DOHH2 (cell line): ENCODE results near the gene LRRN2.

Experiments used
- H3F3A ChIP-seq: fragments of 200-600 bp; sonication (generic), shearing (Covaris generic); 2 replicates; pipeline ENCODE4 v1.6.0; 2016; ENCODE audit warnings: antibody characterized with exemption, mild to moderate bottlenecking; ENCODE audit not compliant: control insufficient read depth, insufficient read depth
- H3K27ac ChIP-seq: fragments of 200-600 bp; sonication (generic); 2 replicates; pipeline ENCODE4 v1.5.1; 2014; ENCODE audit warnings: low read depth, mild to moderate bottlenecking, low read length, moderate library complexity
- H3K27me3 ChIP-seq: fragments of 200-600 bp; sonication (generic); 2 replicates; pipeline ENCODE4 v1.6.1; 2014; ENCODE audit warnings: mild to moderate bottlenecking, low read length, mixed read lengths; ENCODE audit not compliant: control insufficient read depth
- H3K36me3 ChIP-seq: fragments of 200-600 bp; sonication (generic); 2 replicates; pipeline ENCODE4 v1.6.1; 2014; ENCODE audit warnings: mild to moderate bottlenecking, low read length, moderate library complexity, mixed read lengths; ENCODE audit not compliant: control insufficient read depth
- H3K4me1 ChIP-seq: fragments of 200-600 bp; sonication (generic); 2 replicates; pipeline ENCODE4 v1.6.1; 2014; ENCODE audit warnings: mild to moderate bottlenecking, low read length, mixed read lengths; ENCODE audit not compliant: control insufficient read depth
- H3K4me2 ChIP-seq: fragments of 200-600 bp; sonication (generic); 2 replicates; pipeline ENCODE4 v1.6.0; 2014; ENCODE audit warnings: mild to moderate bottlenecking, low read length, moderate library complexity
- H3K4me3 ChIP-seq: fragments of 200-600 bp; sonication (generic); 2 replicates; pipeline ENCODE4 v1.5.1; 2014; ENCODE audit warnings: mild to moderate bottlenecking, low read length, mixed read lengths
- H3K79me2 ChIP-seq: fragments of 200-600 bp; sonication (generic); 2 replicates; pipeline ENCODE4 v1.6.1; 2014; ENCODE audit warnings: mild to moderate bottlenecking, low read length, mixed read lengths; ENCODE audit not compliant: control insufficient read depth
- H3K9me2 ChIP-seq: fragments of 200-600 bp; sonication (generic); replicated peaks from 2 replicates; pipeline ENCODE4 v1.6.1; 2014; ENCODE audit warnings: mild to moderate bottlenecking, low read length, mixed read lengths; ENCODE audit not compliant: control insufficient read depth
- H3K9me3 ChIP-seq: fragments of 200-600 bp; sonication (generic); 2 replicates; pipeline ENCODE4 v1.6.1; 2014; ENCODE audit warnings: antibody characterized with exemption, low read length, mixed read lengths; ENCODE audit not compliant: control insufficient read depth, insufficient read depth
- H4K20me1 ChIP-seq: fragments of 200-600 bp; sonication (generic); 2 replicates; pipeline ENCODE4 v1.6.0; 2014; ENCODE audit warnings: low read depth, mild to moderate bottlenecking, antibody characterized with exemption, low read length, moderate library complexity; ENCODE audit not compliant: control insufficient read depth, insufficient read depth
- EZH2phosphoT487 ChIP-seq: fragments of 200-600 bp; sonication (generic); IDR thresholded peaks from 2 replicates; pipeline ENCODE4 v1.6.1; 2017; ENCODE audit warnings: borderline replicate concordance, mild to moderate bottlenecking, antibody characterized with exemption, low read length, moderate library complexity, mixed read lengths
- TF ChIP-seq, protein P1 (sequence below): fragments of 200-600 bp; sonication (generic); IDR thresholded peaks from one replicate; pipeline ENCODE4 v1.5.1; 2014; ENCODE audit warnings: antibody characterized with exemption, mild to moderate bottlenecking, low read depth, low read length; ENCODE audit not compliant: poor library complexity, severe bottlenecking

Gene LRRN2

DNA sequence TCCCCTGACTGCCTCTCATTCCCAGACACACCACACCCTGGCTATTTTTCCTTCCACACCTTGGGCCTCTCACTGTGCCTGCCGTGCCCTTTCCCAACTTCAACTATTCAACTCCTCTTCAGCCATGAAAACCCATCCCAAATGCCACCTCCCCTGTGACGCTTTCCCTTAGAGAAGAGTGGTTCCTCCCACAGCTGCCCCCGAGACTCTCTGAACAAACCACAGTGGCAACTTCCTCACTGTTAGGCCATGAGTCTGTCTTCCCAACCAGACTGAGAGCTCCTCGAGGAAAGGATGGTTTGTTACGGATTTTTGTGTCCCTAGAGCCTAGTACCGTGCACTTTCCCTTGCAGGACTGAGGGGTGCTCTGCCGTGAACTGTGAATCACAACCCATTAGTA is 59.2 kb downstream of the LRRN2 start:
- H3K36me3 ChIP-seq, result no peaks in the 10 kb centered on the region
- H3K4me2 ChIP-seq, result no peak overlapping the region
- H4K20me1 ChIP-seq, result 0 out of 2 replicates have a peak, but pooled peaks cover under 1% of the 10 kb centered on the region
- H3K27me3 ChIP-seq, result peaks cover 21% of the 10 kb centered on the region
- no peak overlapping the region for H3K4me3 ChIP-seq
- H3K27ac ChIP-seq, result no peak overlapping the region
- no peaks in the 10 kb centered on the region for H3K9me2 ChIP-seq
- TF ChIP-seq, protein P1, sequence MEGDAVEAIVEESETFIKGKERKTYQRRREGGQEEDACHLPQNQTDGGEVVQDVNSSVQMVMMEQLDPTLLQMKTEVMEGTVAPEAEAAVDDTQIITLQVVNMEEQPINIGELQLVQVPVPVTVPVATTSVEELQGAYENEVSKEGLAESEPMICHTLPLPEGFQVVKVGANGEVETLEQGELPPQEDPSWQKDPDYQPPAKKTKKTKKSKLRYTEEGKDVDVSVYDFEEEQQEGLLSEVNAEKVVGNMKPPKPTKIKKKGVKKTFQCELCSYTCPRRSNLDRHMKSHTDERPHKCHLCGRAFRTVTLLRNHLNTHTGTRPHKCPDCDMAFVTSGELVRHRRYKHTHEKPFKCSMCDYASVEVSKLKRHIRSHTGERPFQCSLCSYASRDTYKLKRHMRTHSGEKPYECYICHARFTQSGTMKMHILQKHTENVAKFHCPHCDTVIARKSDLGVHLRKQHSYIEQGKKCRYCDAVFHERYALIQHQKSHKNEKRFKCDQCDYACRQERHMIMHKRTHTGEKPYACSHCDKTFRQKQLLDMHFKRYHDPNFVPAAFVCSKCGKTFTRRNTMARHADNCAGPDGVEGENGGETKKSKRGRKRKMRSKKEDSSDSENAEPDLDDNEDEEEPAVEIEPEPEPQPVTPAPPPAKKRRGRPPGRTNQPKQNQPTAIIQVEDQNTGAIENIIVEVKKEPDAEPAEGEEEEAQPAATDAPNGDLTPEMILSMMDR, result no peak
- TF ChIP-seq EZH2phosphoT487, result no peak
- no peaks in the 10 kb centered on the region for H3K4me1 ChIP-seq
- H3K9me3 ChIP-seq, result no peaks in the 10 kb centered on the region
- no peaks in the 10 kb centered on the region for H3K79me2 ChIP-seq
- H3F3A ChIP-seq, result no peaks in the 10 kb centered on the region

DNA sequence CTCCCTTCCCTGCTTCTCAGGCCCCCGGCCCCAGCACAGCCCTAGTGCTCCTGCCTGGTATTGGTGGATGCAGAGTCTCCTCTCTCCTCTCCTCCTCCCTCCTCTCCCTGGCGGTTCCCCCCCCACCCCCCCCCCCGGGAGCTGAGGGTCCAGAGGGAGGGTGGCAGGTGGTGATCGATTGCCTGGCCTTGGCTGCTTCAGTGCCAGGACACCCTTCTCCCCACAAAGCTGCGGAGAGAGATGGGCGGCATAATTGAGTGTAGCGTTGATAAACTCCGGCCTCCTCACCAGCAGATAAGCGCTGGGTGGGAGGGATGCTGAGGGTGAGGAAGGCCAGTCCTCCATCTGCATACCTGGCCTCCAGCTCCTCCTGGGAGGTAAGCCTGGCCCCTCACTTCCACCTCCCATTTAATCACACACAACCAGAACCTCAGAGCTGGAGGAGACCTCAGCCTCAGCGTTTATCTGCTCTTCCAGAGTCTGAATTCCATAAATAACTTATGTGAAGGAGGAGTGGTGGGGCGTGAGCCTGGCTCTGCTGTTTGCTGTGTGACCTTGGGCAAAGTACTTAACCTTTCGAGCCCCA is 60.8 kb downstream of the LRRN2 start:
- Histone ChIP-seq H3K9me2 (no peaks in the 10 kb centered on the region), H3K4me3 (no peak overlapping the region), H3K4me1 (no peaks in the 10 kb centered on the region), H3K9me3 (no peaks in the 10 kb centered on the region), H3K79me2 (no peaks in the 10 kb centered on the region), H3F3A (no peaks in the 10 kb centered on the region), H3K27ac (no peak overlapping the region), H3K4me2 (no peak overlapping the region), H3K27me3 (peaks cover 20% of the 10 kb centered on the region), H3K36me3 (no peaks in the 10 kb centered on the region), H4K20me1 (peaks cover 4% of the 10 kb centered on the region; the same call in 1 of the 2 replicates)
- TF ChIP-seq EZH2phosphoT487, result no peak
- TF ChIP-seq, protein P1, result no peak

DNA sequence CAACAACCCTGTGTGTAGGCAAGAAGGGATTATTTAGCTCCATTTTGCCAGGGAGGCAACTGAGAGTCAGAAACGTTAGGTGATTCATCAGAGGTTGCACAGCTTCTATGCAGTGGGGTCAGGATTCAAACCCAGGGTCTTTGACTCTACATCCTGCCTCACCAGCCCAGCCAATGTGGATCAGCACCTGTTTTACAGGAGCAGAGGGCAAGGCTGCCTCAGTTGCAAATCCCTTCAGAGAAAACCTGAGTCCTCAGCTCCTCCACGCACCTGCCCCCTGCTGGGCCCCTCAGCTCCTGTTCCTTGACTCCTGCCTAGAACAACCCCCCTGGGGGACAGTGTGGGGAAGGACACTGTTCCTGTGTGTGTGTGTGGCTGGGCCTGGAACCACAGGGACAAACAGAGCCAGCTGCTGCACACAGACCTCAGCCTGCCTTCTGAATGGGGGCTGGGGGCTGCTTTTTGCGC is 61.6 kb downstream of the LRRN2 start:
- no peak overlapping the region for H3K27ac ChIP-seq
- H3F3A ChIP-seq, result no peaks in the 10 kb centered on the region
- peaks cover 18% of the 10 kb centered on the region for H3K27me3 ChIP-seq
- H3K4me2 ChIP-seq, result no peak overlapping the region
- TF ChIP-seq, protein P1, result peak; percentile 64
- no peak for TF ChIP-seq EZH2phosphoT487
- no peaks in the 10 kb centered on the region for H3K4me1 ChIP-seq
- H3K9me3 ChIP-seq, result no peaks in the 10 kb centered on the region
- H4K20me1 ChIP-seq, result peaks cover 4% of the 10 kb centered on the region; the same call in 1 of the 2 replicates
- no peak overlapping the region for H3K4me3 ChIP-seq
- no peaks in the 10 kb centered on the region for H3K79me2 ChIP-seq
- H3K9me2 ChIP-seq, result no peaks in the 10 kb centered on the region
- no peaks in the 10 kb centered on the region for H3K36me3 ChIP-seq
